ENCODE results near the gene EIPR1.

EIPR1 gene

GRCh38 chr2:3180082-3180908, 197.3 kb downstream of the EIPR1 start:
- TF ChIP-seq CTCF (IDR thresholded peaks at IDR 0.05; ENCODE audit: low read depth, low read length), result no peak
- no peak overlapping the region for H3K4me3 ChIP-seq (ENCODE audit: low read depth, low read length)

GRCh38 chr2:3179626-3180025, 198.0 kb downstream of the EIPR1 start:
- no peak for TF ChIP-seq CTCF (IDR thresholded peaks at IDR 0.05; ENCODE audit: low read depth, low read length)
- no peak overlapping the region for H3K4me3 ChIP-seq (ENCODE audit: low read depth, low read length)

GRCh38 chr2:3179208-3179607, 198.4 kb downstream of the EIPR1 start:
- H3K4me3 ChIP-seq (ENCODE audit: low read depth, low read length), result no peak overlapping the region
- no peak for TF ChIP-seq CTCF (IDR thresholded peaks at IDR 0.05; ENCODE audit: low read depth, low read length)

- no peak for TF ChIP-seq CTCF (IDR thresholded peaks at IDR 0.05; ENCODE audit: low read depth, low read length)
- H3K4me3 ChIP-seq (ENCODE audit: low read depth, low read length), result no peak overlapping the region
Measured at GRCh38 chr2:3178578-3179031, 199.0 kb downstream of the EIPR1 start.

GRCh38 chr2:3177891-3178577, 199.6 kb downstream of the EIPR1 start:
- no peak for TF ChIP-seq CTCF (IDR thresholded peaks at IDR 0.05; ENCODE audit: low read depth, low read length)
- H3K4me3 ChIP-seq (ENCODE audit: low read depth, low read length), result no peak overlapping the region

- no peak for TF ChIP-seq CTCF (IDR thresholded peaks at IDR 0.05; ENCODE audit: low read depth, low read length)
- H3K4me3 ChIP-seq (ENCODE audit: low read depth, low read length), result no peak overlapping the region
Measured at GRCh38 chr2:3176869-3177255, 200.8 kb downstream of the EIPR1 start.
